NCI-H748 (cell line): ENCODE results near the gene TGFB2.

Experiments
- DNase-seq: peaks from one replicate; lab custom pipeline; 2025; ENCODE audit not compliant: unreplicated experiment; lab: John Stamatoyannopoulos, UW

TGFB2 gene

GRCh38 chr1:218330043-218330623 is 15.0 kb upstream of the TGFB2 start:
- peak; percentile 48 for DNase-seq

- DNase-seq, result no peak
Measured at GRCh38 chr1:218332416-218332815, 12.7 kb upstream of the TGFB2 start.

- peak; percentile 71 for DNase-seq
Measured at GRCh38 chr1:218336328-218336727, 8.8 kb upstream of the TGFB2 start.

GRCh38 chr1:218339267-218339831 is 5.8 kb upstream of the TGFB2 start:
- peak; percentile 44 for DNase-seq

- no peak for DNase-seq
Measured at GRCh38 chr1:218341325-218341724, 3.8 kb upstream of the TGFB2 start.

- no peak for DNase-seq
Measured at GRCh38 chr1:218342091-218342490, 3.0 kb upstream of the TGFB2 start.

GRCh38 chr1:218345673-218346390 is 696 bp downstream of the TGFB2 start:
- peak; percentile 77 for DNase-seq

- DNase-seq, result peak; percentile 60
Measured at GRCh38 chr1:218346391-218347204, 1.5 kb downstream of the TGFB2 start.

- DNase-seq, result peak; percentile 50
Measured at GRCh38 chr1:218347336-218347722, 2.2 kb downstream of the TGFB2 start.

GRCh38 chr1:218347723-218348627 is 2.8 kb downstream of the TGFB2 start:
- DNase-seq, result peak; percentile 59

GRCh38 chr1:218348628-218349071 is 3.5 kb downstream of the TGFB2 start:
- DNase-seq, result peak; percentile 75

GRCh38 chr1:218349348-218350034 is 4.4 kb downstream of the TGFB2 start:
- peak; percentile 11 for DNase-seq

- DNase-seq, result no peak
Measured at GRCh38 chr1:218350035-218350525, 4.9 kb downstream of the TGFB2 start.

GRCh38 chr1:218350801-218351266 is 5.7 kb downstream of the TGFB2 start:
- no peak for DNase-seq

- no peak for DNase-seq
Measured at GRCh38 chr1:218351391-218352074, 6.4 kb downstream of the TGFB2 start.

- DNase-seq, result no peak
Measured at GRCh38 chr1:218352075-218352438, 6.9 kb downstream of the TGFB2 start.

- no peak for DNase-seq
Measured at GRCh38 chr1:218353656-218354055, 8.5 kb downstream of the TGFB2 start.

- DNase-seq, result no peak
Measured at GRCh38 chr1:218355278-218355677, 10.1 kb downstream of the TGFB2 start.

- DNase-seq, result no peak
Measured at GRCh38 chr1:218357211-218357892, 12.2 kb downstream of the TGFB2 start.
